KOPT-K1 (cell line): ENCODE data around the gene SOAT2.

Experiments
- H3K27ac ChIP-seq: fragments of 200-600 bp; sonication (generic); 2 replicates; pipeline ENCODE4 v1.5.1; 2016; ENCODE audit warnings: antibody characterized with exemption, mild to moderate bottlenecking, low read depth, low read length; ENCODE audit not compliant: poor library complexity, severe bottlenecking
- H3K36me3 ChIP-seq: fragments of 200-600 bp; sonication (generic); 2 replicates; pipeline ENCODE4 v1.5.1; 2017; ENCODE audit warnings: antibody characterized with exemption, mild to moderate bottlenecking, low read length, moderate library complexity; ENCODE audit not compliant: insufficient read depth
- H3K9me3 ChIP-seq: fragments of 200-600 bp; sonication (generic); 2 replicates; pipeline ENCODE4 v1.5.1; 2017; ENCODE audit warnings: antibody characterized with exemption, low read length, mild to moderate bottlenecking; ENCODE audit not compliant: insufficient read depth, poor library complexity, severe bottlenecking

SOAT2 gene

GRCh38 chr12:53062011-53062961 is 41.0 kb upstream of the SOAT2 start:
- H3K36me3 ChIP-seq = peaks cover 25% of the 10 kb centered on the region; the same call in 1 of the 2 replicates
- no peaks in the 10 kb centered on the region for H3K9me3 ChIP-seq
- no peak overlapping the region for H3K27ac ChIP-seq

DNA sequence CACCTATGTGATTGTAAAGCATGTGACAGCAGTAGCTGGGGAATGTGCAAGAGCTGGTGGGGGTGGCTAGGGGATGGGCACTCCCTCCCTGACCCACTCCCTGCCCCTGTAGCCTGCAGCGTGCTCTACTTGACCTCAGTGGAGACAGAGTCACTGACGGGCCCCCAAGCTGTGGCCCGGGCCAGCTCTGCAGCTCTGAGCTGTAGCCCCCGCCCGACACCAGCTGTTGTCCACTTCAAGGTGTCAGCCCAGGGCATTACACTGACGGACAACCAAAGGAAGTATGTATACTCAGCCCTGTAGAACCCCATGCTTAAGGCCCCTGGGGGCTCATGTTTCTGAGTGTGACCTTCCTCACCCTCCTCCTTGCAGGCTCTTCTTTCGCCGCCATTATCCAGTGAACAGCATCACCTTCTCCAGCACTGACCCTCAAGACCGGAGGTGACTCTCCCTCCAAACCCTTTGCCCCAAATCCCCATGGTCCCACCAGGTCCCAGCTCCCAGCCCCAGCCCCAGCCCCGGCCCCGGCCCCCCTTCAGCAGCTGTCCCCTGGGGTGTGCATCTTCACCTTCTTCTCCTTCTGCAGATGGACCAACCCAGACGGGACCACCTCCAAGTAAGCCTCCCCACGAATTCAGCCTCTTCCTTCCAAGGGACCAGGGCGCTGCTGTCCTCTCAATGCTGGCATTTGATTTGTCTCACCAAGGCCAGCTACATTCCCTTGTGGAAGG is 40.1 kb upstream of the SOAT2 start:
- no peaks in the 10 kb centered on the region for H3K9me3 ChIP-seq
- peaks cover 32% of the 10 kb centered on the region; the same call in 1 of the 2 replicates for H3K36me3 ChIP-seq
- H3K27ac ChIP-seq = no peak overlapping the region

DNA sequence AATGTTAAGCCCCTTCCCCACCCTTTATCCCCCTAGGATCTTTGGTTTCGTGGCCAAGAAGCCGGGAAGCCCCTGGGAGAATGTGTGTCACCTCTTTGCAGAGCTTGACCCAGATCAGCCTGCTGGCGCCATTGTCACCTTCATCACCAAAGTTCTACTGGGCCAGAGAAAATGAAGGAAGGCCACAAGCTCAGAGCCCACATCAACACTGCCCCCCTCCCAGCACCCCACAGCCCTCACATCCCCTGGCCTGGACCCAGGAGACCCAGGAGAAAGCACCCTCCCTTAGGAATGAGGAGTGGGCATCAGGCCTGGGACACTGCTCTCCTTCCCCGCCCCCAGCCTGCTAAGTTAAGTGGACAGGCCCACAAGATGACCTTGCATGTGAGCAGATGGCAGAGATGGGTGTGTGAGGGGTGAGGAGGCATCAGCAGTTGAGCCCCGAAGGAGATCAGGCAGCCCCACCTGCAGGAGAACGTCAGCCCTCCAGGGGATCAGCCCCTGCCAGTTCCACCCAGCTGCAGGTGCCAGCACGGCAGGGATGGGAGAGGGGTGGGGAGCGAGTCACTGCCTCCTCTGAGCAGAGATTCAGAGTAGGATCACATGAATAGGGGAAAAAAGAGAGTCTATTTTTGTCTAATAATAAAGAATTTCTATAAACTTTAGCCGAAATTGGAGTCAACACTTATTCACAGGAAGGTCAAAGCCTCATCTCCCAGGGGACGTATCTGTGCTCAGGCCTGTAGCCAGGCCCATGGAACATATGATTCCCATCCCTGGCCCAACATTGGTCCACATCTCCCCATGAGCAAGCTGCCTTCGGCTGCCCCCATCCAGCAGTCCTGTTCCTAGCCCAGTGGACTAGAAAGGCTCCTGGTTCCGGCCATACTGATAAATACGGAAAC is 39.3 kb upstream of the SOAT2 start:
- Histone ChIP-seq H3K9me3 (no peaks in the 10 kb centered on the region), H3K27ac (no peak overlapping the region), H3K36me3 (peaks cover 32% of the 10 kb centered on the region; the same call in 1 of the 2 replicates)

- Histone ChIP-seq H3K27ac (no peak overlapping the region), H3K36me3 (peaks cover 32% of the 10 kb centered on the region; the same call in 1 of the 2 replicates), H3K9me3 (no peaks in the 10 kb centered on the region)
Measured at GRCh38 chr12:53064613-53065436, 38.5 kb upstream of the SOAT2 start.

- H3K36me3 ChIP-seq = peaks cover 32% of the 10 kb centered on the region; the same call in 1 of the 2 replicates
- H3K9me3 ChIP-seq = no peaks in the 10 kb centered on the region
- H3K27ac ChIP-seq = no peak overlapping the region
Measured at GRCh38 chr12:53065470-53065869, 37.8 kb upstream of the SOAT2 start.

DNA sequence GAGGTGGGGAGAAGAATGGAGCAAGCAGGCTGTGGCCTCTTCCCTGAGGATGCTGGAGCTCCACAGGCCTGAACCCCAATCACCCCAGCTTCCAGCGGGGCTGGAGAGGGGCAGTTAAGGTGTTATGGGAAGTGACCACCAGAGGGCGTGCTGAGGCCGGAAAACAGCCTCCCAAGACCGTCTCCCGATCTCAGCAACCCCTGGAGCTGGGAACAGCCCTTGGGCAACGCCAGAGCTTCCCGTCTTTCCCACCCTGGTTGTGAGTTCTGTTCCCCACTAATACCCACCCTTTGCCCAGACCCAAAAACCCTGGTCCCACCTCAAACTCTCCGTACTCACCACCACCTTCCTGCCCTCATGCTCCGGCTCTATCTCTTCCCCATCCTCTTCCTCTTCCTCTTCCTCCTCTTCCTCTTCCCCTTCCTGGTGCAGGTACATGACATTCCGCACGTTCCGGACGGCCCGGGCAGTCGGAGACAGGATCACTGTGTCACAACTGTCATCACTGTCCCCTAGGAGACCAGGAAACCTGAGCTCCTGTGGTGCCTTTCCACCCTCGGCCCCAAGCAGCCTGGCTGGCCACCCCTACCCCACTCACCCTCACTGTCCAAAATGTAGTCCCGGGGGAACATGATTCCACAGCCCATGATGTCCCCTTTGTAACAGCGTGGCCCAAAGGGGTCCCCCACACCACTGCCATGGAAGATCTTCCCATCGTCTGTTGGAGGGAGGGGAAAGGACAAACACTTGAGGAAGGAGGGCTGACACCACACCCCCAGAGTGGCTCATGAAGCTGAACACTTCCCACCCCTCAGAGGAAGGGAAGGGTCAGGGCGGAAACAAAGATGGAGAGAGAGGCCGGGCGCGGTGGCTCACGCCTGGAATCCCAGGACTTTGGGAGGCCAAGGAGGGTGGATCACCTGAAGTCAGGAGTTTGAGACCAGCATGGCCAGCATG is 37.0 kb upstream of the SOAT2 start:
- Histone ChIP-seq H3K36me3 (peaks cover 32% of the 10 kb centered on the region; the same call in 1 of the 2 replicates), H3K27ac (no peak overlapping the region), H3K9me3 (no peaks in the 10 kb centered on the region)

GRCh38 chr12:53067074-53067992 is 36.0 kb upstream of the SOAT2 start:
- peaks cover 33% of the 10 kb centered on the region; the same call in 1 of the 2 replicates for H3K36me3 ChIP-seq
- H3K9me3 ChIP-seq = no peaks in the 10 kb centered on the region
- H3K27ac ChIP-seq = no peak overlapping the region

DNA sequence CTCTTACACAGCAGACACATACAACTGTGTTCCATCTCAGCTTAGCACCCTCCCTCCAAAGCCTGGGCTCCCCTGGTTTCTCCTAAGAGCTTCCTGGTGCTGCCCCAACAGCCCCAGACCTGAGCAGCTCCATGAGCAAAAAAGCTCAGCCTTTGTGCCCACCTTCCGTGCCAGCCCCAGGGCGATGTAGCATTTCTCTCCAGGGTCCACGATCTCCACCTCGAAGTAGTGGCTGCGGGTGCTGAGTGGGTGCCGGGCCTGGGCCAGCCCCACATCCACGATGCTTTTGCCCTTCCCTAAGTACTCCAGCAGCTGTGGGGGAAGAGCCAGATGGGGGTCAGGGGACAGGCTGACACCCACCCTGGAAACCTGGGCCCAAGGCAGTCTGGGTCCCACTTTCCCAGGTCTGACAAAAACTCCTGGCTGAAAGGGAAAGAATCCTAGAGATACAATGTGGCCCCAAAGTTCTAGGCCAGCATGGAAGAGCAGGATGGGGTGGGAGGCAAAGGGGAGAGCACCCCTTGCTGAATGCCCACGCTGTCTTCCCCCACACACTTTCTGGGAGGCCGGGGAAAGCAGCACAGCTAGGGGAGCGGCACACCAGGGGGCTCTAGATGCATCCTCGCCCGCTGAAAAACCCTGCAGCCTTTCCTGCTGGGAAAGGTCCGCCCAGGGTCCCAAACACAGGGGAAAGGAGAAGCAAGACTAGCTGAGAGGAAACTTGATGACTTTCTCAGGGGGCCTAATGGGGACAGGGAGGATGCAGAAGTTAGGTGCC is 35.1 kb upstream of the SOAT2 start:
- H3K27ac ChIP-seq = no peak overlapping the region
- peaks cover 39% of the 10 kb centered on the region; the same call in 1 of the 2 replicates for H3K36me3 ChIP-seq
- H3K9me3 ChIP-seq = no peaks in the 10 kb centered on the region

GRCh38 chr12:53068811-53069585 is 34.3 kb upstream of the SOAT2 start:
- Histone ChIP-seq H3K9me3 (no peaks in the 10 kb centered on the region), H3K27ac (no peak overlapping the region), H3K36me3 (peaks cover 38% of the 10 kb centered on the region; the same call in 1 of the 2 replicates)

DNA sequence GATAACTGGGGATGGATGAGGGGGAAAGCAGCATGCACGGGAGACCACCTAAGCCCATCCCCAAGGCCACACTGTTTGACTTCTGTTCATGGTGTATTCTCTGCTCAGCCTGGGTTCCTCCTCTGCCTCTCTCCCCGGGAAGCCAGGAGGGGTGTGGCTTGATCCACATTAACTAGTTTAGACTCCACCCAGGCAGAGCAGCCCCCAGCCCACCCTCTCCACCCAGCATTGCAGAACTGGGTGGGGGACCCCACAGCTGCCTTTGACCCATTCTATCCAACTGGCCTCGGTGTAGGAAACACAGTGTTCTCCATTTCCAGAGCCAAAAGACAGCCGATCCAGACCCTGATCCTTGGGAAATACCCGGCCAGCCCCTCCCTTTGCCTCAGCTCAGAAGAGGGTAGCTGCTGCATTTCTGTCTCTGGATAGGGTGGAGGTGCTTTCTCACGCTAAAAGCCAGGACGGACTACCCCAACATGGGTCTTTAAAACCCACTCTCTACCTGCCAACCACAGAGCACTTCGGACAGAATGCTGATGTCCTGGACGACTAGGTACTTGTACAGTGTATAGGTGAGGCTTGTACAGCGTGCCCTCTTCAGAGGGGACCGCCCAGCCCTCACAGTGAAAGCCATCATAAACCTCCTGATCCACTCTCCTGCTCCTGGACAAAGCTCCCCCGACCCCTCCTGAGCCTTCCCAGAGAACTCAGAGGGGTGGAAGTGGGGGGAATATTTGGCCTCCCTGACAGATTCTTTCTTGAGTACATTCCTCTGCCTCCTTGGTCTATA is 33.5 kb upstream of the SOAT2 start:
- Histone ChIP-seq H3K36me3 (peaks cover 40% of the 10 kb centered on the region; the same call in 1 of the 2 replicates), H3K27ac (no peak overlapping the region), H3K9me3 (no peaks in the 10 kb centered on the region)
